Adipose tissue (tissue), 3 donors: ENCODE data around the gene ZNF516. TPM values are rescaled to one million over a fixed set of nuclear protein-coding genes. Genes with fewer than 3 reads are reported as not detected.

ENCODE experiments used
- H3K27ac ChIP-seq: one replicate; pipeline ENCODE4 v1.5.1; 2013; ENCODE audit warnings: low read depth, low read length
- WGBS, 3 donors: extraction: QIAGEN DNeasy Blood & Tissue Kit; methylation state at CpG; one replicate each; pipeline ENCODE4 v1.1.7; 2013; 5-methylcytosine and 5-hydroxymethylcytosine counted together
- polyA plus RNA-seq, 3 donors: library from polyadenylated mRNA; stranded (reverse); fragments of 200-250 nt; gene quantifications; one replicate each; pipeline ENCODE4 v1.2.3, GENCODE V29; 2013
- donor health status: healthy with polysubstance abuse.
- donor health status: Bipolar disorder and iron deficiency.
- donor health status: healthy.

The ZNF516 gene
- polyA plus RNA-seq, 3 donors: 3.1 to 4.7 (median 4.2) TPM

DNA sequence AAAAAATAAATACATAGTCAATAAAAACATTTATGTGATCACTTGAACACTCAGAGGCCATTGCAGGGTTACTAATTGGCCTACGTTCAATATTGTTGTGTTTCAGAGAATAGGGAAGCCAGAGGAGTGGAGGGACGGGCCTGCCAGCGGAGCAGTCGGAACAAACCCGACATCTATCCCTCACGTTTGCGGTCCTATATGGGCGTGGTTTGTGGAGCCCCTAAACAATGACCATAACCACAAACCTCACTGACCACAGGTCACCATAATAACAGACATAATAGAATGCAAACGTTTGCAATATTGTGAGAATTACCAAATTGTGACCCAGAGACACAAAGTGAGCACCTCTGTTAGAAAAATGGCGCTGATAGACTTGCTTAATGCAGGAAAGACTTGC lies 19.5 kb upstream of the ZNF516 start:
- WGBS, 3 donors: 68 to 80% (median 73%) methylated on average over 10 of the region's 10 CpGs
- no peak overlapping the region for H3K27ac ChIP-seq

- no peak overlapping the region for H3K27ac ChIP-seq
- 70 to 92% (median 78%) methylated on average over 17 of the region's 17 CpGs for WGBS, 3 donors
Observed at GRCh38 chr18:76507830-76508385, 12.9 kb upstream of the ZNF516 start.

- no peak overlapping the region for H3K27ac ChIP-seq
Observed at GRCh38 chr18:76506974-76507764, 12.1 kb upstream of the ZNF516 start.

DNA sequence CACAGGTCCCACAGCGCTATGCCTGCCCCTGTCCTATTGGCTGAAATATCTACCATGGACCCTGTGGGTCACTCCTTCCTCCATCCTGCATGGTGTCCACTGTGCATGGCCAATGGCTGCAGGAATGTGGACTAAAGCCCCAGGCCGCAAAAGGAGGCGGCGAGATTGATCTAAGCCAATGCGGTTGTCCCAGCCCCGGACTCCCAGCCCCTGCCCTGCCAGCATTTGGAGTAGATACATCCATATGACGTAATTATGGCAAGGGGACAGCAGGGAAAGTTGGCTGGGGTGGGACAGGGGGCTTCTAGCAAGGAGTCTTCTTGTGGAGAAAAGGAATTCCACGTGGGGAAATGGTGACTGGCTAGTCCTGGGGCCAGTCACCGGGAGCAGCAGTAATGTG lies 11.4 kb upstream of the ZNF516 start:
- 88 to 91% (median 90%) methylated on average over 9 of the region's 9 CpGs for WGBS, 3 donors
- no peak overlapping the region for H3K27ac ChIP-seq

More at GRCh38 chr18:76506974-76507764, 12.1 kb upstream of the ZNF516 start:
- 83 to 96% (median 89%) methylated on average over 21 of the region's 21 CpGs for WGBS, 3 donors

- 65 to 90% (median 79%) methylated on average over 2 of the region's 2 CpGs for whole genome bisulfite sequencing, 3 donors
Observed at GRCh38 chr18:76505614-76506013, 10.6 kb upstream of the ZNF516 start.

DNA sequence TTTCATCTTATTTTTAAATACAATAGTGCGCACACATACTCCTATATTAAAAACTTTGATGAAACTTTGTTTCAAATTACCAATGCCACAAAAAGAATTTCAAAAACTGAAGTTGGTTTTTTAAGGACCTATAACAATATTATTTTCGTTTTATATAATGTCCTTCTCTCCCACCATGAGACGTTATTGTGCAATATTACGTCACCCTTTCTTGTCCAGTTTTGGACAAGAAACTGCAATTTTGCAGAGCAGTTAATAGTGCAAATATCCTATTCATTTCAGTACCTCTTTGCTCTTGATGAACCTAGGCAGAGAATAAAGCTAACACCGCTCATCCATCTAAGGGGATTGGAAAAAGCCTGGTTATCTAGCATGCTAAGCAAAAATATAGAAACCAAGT lies 9.7 kb upstream of the ZNF516 start:
- WGBS, 3 donors: 59 to 81% (median 66%) methylated on average over 5 of the region's 5 CpGs
- H3K27ac ChIP-seq: no peak overlapping the region

More at GRCh38 chr18:76505614-76506013, 10.6 kb upstream of the ZNF516 start:
- H3K27ac ChIP-seq: no peak overlapping the region

GRCh38 chr18:76503649-76504386 lies 8.8 kb upstream of the ZNF516 start:
- WGBS, 3 donors: 64 to 75% (median 68%) methylated on average over 15 of the region's 15 CpGs
- no peak overlapping the region for H3K27ac ChIP-seq

DNA sequence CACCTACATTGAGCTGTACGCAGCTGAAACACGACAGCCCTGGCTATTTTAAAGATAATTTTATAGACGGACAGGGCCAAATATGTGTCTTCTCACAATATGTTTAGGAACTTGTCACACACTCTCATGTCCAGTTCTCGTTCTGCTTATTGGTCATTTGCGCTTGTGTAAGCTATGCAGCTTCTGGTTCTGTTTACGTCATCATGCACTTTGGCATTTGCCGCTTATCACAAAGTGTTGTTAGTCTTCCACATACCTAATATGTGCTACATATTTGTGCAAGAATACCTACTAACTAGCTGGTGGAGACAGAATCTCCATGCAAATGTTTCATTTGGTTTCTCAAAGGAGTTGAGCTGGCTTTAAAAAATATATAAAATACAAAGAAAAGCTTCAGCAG lies 7.5 kb upstream of the ZNF516 start:
- WGBS, 3 donors: 67 to 84% (median 81%) methylated on average over 7 of the region's 7 CpGs
- no peak overlapping the region for H3K27ac ChIP-seq

- H3K27ac ChIP-seq: no peak overlapping the region
- WGBS, 3 donors: 64 to 75% (median 71%) methylated on average over 10 of the region's 10 CpGs
Observed at GRCh38 chr18:76499637-76500340, 4.7 kb upstream of the ZNF516 start.

GRCh38 chr18:76499021-76499420 lies 4.0 kb upstream of the ZNF516 start:
- H3K27ac ChIP-seq: no peak overlapping the region
- 81 to 86% (median 84%) methylated on average over 8 of the region's 8 CpGs for WGBS, 3 donors

GRCh38 chr18:76498064-76498463 lies 3.0 kb upstream of the ZNF516 start:
- 28 to 37% (median 31%) methylated on average over 6 of the region's 6 CpGs for WGBS, 3 donors
- no peak overlapping the region for H3K27ac ChIP-seq

GRCh38 chr18:76497021-76497420 lies 2.0 kb upstream of the ZNF516 start:
- WGBS, 3 donors: 63 to 65% (median 65%) methylated on average over 6 of the region's 6 CpGs
- no peak overlapping the region for H3K27ac ChIP-seq

GRCh38 chr18:76496194-76496890 lies 1.3 kb upstream of the ZNF516 start:
- no peak overlapping the region for H3K27ac ChIP-seq
- 13 to 19% (median 18%) methylated on average over 48 of the region's 48 CpGs for WGBS, 3 donors

- H3K27ac ChIP-seq: no peak overlapping the region
- 0 to 1% (median 1%) methylated on average over 37 to 43 of the region's 43 CpGs for WGBS, 3 donors
Observed at GRCh38 chr18:76495435-76496193, 572 bp upstream of the ZNF516 start.

GRCh38 chr18:76494231-76495005 lies 624 bp downstream of the ZNF516 start:
- peak overlapping the region; percentile 24 for H3K27ac ChIP-seq
- 1% methylated on average over 55 to 56 of the region's 56 CpGs for WGBS, 3 donors

GRCh38 chr18:76493213-76494161 lies 1.6 kb downstream of the ZNF516 start:
- 0 to 1% (median 1%) methylated on average over 30 to 31 of the region's 31 CpGs for WGBS, 3 donors
- no peak overlapping the region for H3K27ac ChIP-seq
